ENCODE results near the gene VEZF1. TPM values are rescaled to one million over a fixed set of nuclear protein-coding genes. Genes with fewer than 3 reads are reported as not detected.

Gene VEZF1
- total and polyA plus RNA-seq, 2 of the 4 experiments (the other 2 are of a cell fraction): 21.1 to 42.1 TPM

DNA sequence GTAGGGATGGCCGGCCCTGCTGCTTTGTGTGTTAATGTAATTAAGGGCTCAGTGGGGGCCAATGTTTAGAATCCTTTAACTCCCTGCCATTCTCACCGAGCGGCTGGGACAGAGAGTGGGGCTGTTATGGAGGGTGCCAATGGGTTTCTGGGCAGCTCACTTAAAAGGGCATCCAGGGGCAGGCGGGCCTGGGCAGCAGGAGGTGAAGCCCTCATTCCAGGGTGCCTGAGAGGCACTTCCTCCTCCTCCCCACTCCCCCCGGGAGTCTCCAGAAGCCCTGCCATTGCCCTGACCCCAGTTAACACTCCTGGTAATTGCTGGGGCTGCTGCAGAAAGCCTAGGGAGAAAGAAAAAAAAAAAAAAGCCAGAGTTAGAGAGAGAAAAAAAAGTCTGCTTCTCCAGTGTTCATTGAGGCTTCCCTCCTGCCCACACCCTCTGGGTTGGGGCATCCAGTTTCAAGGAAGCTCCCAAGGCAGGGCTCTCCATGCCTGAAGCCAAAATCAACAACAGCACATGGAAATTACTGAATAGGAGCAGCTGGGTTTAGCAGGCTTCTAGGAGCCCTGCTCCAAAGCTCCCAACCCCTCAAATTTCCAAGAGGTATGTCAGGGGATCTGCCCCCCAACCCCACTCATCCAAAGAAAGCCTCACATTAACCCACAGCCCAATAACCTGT is 60.9 kb downstream of the VEZF1 start:
- intact Hi-C loops (cut with micrococcal nuclease) (no loop called here), in situ Hi-C loops (cut with MboI; ENCODE audit: low sequenced_read_pairs) (no loop called here)
- BruUV-seq (replicated peaks): no TSS peak

More for the DNA sequence above, 60.9 kb downstream of the VEZF1 start:
- H3K27me3 ChIP-seq (ENCODE audit: control insufficient read depth, insufficient read depth, low read length): no peaks in the 10 kb centered on the region
- TF ChIP-seq RAD21 (IDR thresholded peaks at IDR 0.05; ENCODE audit: low read length) (no peak), MAFK (IDR thresholded peaks at IDR 0.05; ENCODE audit: low read depth, low read length) (no peak), MXI1 (IDR thresholded peaks at IDR 0.05; ENCODE audit: borderline replicate concordance, low read depth, low read length) (peak; percentile 78; the same call in 1 of the 2 replicates), RFX5 (IDR thresholded peaks at IDR 0.05; ENCODE audit: low read depth, low read length) (no peak), USF2 (IDR thresholded peaks at IDR 0.05; ENCODE audit: low read depth, low read length) (no peak), CTCF (conservative IDR thresholded peaks at IDR 0.05; ENCODE audit: low read depth, low read length) (no peak), CHD1 (IDR thresholded peaks at IDR 0.05; ENCODE audit: low read depth, low read length) (no peak), MAZ (IDR thresholded peaks at IDR 0.05; ENCODE audit: borderline replicate concordance, low read depth, low read length) (peak; percentile 55; the same call in 1 of the 2 replicates), CEBPB (IDR thresholded peaks at IDR 0.05; ENCODE audit: low read depth, low read length) (no peak), POLR2A (IDR thresholded peaks at IDR 0.05; ENCODE audit: low read depth, low read length) (no peak), NFE2L2 (IDR thresholded peaks at IDR 0.05; ENCODE audit: low read depth, low read length) (no peak)
- TF ChIP-seq, protein P1, sequence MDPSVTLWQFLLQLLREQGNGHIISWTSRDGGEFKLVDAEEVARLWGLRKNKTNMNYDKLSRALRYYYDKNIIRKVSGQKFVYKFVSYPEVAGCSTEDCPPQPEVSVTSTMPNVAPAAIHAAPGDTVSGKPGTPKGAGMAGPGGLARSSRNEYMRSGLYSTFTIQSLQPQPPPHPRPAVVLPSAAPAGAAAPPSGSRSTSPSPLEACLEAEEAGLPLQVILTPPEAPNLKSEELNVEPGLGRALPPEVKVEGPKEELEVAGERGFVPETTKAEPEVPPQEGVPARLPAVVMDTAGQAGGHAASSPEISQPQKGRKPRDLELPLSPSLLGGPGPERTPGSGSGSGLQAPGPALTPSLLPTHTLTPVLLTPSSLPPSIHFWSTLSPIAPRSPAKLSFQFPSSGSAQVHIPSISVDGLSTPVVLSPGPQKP (IDR thresholded peaks at IDR 0.05; ENCODE audit: borderline replicate concordance, low read depth, low read length): no peak
- peak overlapping the region; percentile 28; the same call in 1 of the 2 replicates for H2AK5ac ChIP-seq (ENCODE audit: low read depth, low read length)
- H3K4ac ChIP-seq (ENCODE audit: low read depth, low read length): 0 out of 2 replicates have a peak overlapping the region, but pooled peaks have one; percentile 23
- peaks cover 18% of the 10 kb centered on the region for H3K4me1 ChIP-seq (ENCODE audit: control insufficient read depth, insufficient read depth, low read length)
- H3K14ac ChIP-seq (replicated peaks; ENCODE audit: low read depth, low read length): no peak overlapping the region; the same call in 1 of the 2 replicates
- H3K23ac ChIP-seq (ENCODE audit: low read depth, low read length): no peak overlapping the region; the same call in 1 of the 2 replicates
- ChIA-PET CTCF (interaction anchor here (0.5 to 0.9 kb wide), 4 partner anchors 13 to 1134 kb away, joined by 3 to 5 read pairs (median 5); no protein-coding TSS in a partner anchor), POLR2A (ENCODE audit: unreplicated experiment) (interaction anchor here (0.6 kb wide), 1 partner anchor 67 kb away, joined by 3 read pairs; no protein-coding TSS in a partner anchor)
- no peak overlapping the region for H3K56ac ChIP-seq (ENCODE audit: extremely low read depth, insufficient read depth, low read length)
- peak overlapping the region; percentile 12 for H2AK9ac ChIP-seq (replicated peaks; ENCODE audit: low read depth, low read length, poor library complexity)
- no peak overlapping the region for H4K5ac ChIP-seq (ENCODE audit: low read depth, low read length)
- no peak overlapping the region for H4K91ac ChIP-seq (ENCODE audit: insufficient read depth, low read depth, low read length)
- H3K4me2 ChIP-seq (ENCODE audit: low read depth, low read length): no peak overlapping the region; the same call in 1 of the 2 replicates
- no peak overlapping the region; the same call in 1 of the 2 replicates for H3K9ac ChIP-seq (ENCODE audit: low read depth, low read length)
- no peak overlapping the region for H2AFZ ChIP-seq (replicated peaks; ENCODE audit: low read length, poor library complexity)
- H2BK5ac ChIP-seq (ENCODE audit: low read depth, low read length, poor library complexity, severe bottlenecking): no peak overlapping the region
- ATAC-seq (ENCODE audit: low read depth) (peak; percentile 90), DNase-seq (peak; percentile 82)
- H3K27ac ChIP-seq (ENCODE audit: insufficient read depth, low read length): peak overlapping the region; percentile 13; the same call in 1 of the 2 replicates
- H3K9me3 ChIP-seq (ENCODE audit: control insufficient read depth, insufficient read depth, low read length): no peaks in the 10 kb centered on the region
- peaks cover 22% of the 10 kb centered on the region for H3K9me1 ChIP-seq (ENCODE audit: insufficient read depth, low read length)
- WGBS, 2 experiments (ENCODE audit: extremely low coverage in 2 of 2, insufficient read length in 1 of 2): 50% methylated on average over 1 of the region's 5 CpGs; no CpG with 5 or more reads in 1 of the 2 experiments
- H2BK120ac ChIP-seq (ENCODE audit: low read depth, low read length): no peak overlapping the region
- no peak overlapping the region for H3K4me3 ChIP-seq (ENCODE audit: insufficient read depth, low read depth, low read length)
- peaks cover 31% of the 10 kb centered on the region for H4K20me1 ChIP-seq (ENCODE audit: insufficient read depth, low read length)
- H2BK20ac ChIP-seq (ENCODE audit: low read depth, low read length): no peak overlapping the region
- H3K79me1 ChIP-seq (ENCODE audit: low read depth in 1 of 2, low read length in 2 of 2): peaks cover 40 to 86% of the 10 kb centered on the region in 2 experiments
- no peak overlapping the region; a peak in 1 of 4 replicates for H4K8ac ChIP-seq (ENCODE audit: low read depth in 2 of 2, low read length in 2 of 2)
- peaks cover 4% of the 10 kb centered on the region; the same call in 1 of the 2 replicates for H3K36me3 ChIP-seq (ENCODE audit: control insufficient read depth, insufficient read depth, low read length)
- dilution Hi-C loops (cut with HindIII; ENCODE audit: low sequenced_read_pairs, unreplicated experiment): no loop called here
- H2BK15ac ChIP-seq (ENCODE audit: low read depth, low read length): no peak overlapping the region
- no peak overlapping the region for H3K18ac ChIP-seq (ENCODE audit: low read depth, low read length)
